PC-3 (cell line): Measurements from ENCODE around the gene TANK. TPM values are rescaled to one million over a fixed set of nuclear protein-coding genes. Genes with fewer than 3 reads are reported as not detected.
A peak's percentile ranks its signal among the peaks of the same experiment; 100 is the strongest.

Experiments
- ATAC-seq: fragments of 200-7000 bp; cut with Tn5 transposase; 2 replicates; pipeline ENCODE4 v1.9.1; 2020; ENCODE audit warnings: mild to moderate bottlenecking, moderate library complexity
- BruUV-seq: library from RNA; stranded (reverse); fragments of 400-500 nt; replicated peaks from 2 replicates; lab custom pipeline; 2021; lab: Mats Ljungman, UMichigan
- CTCF ChIA-PET: fragments of 300-600 bp; sonication (Branson Sonifier 250); formaldehyde crosslinking; loops from one replicate; lab custom pipeline; 2022; ENCODE audit warnings: antibody characterized with exemption; lab: Charles Lee
- POLR2A ChIA-PET: fragments of 300-600 bp; sonication (Branson Sonifier 250); formaldehyde crosslinking; loops from one replicate; lab custom pipeline; 2022; ENCODE audit warnings: antibody characterized with exemption; ENCODE audit not compliant: unreplicated experiment; lab: Charles Lee
- DNase-seq: peaks from one replicate; pipeline ENCODE4 v3.0.0-alpha.2; 2015
- H2AFZ ChIP-seq: fragments of 300-600 bp; sonication (generic); 2 replicates; pipeline ENCODE4 v1.6.0; 2016; ENCODE audit warnings: antibody characterized with exemption, low read length
- H3F3A ChIP-seq: fragments of 300-600 bp; sonication (generic); one replicate; pipeline ENCODE4 v1.6.0; 2017; ENCODE audit warnings: antibody characterized with exemption, low read length, control low read depth, mild to moderate bottlenecking; ENCODE audit not compliant: unreplicated experiment
- H3K27ac ChIP-seq: fragments of 300-600 bp; sonication (generic); 2 replicates; pipeline ENCODE4 v1.5.1; 2016; ENCODE audit warnings: mild to moderate bottlenecking, low read length
- H3K27me3 ChIP-seq: fragments of 300-600 bp; sonication (generic); 2 replicates; pipeline ENCODE4 v1.6.1; 2016; ENCODE audit warnings: low read length, mixed read lengths
- H3K36me3 ChIP-seq: fragments of 300-600 bp; sonication (generic); 2 replicates; pipeline ENCODE4 v1.6.1; 2016; ENCODE audit warnings: low read depth, mixed run types, low read length, mixed read lengths
- H3K4me1 ChIP-seq: fragments of 300-600 bp; sonication (generic); 2 replicates; pipeline ENCODE4 v1.5.1; 2016; ENCODE audit warnings: low read length; ENCODE audit not compliant: insufficient read depth
- H3K4me2 ChIP-seq: fragments of 300-600 bp; sonication (generic); 2 replicates; pipeline ENCODE4 v1.6.0; 2016; ENCODE audit warnings: low read length
- H3K4me3 ChIP-seq: fragments of 300-600 bp; sonication (generic); 2 replicates; pipeline ENCODE4 v1.5.1; 2016; ENCODE audit warnings: mild to moderate bottlenecking, low read length, mixed read lengths
- H3K79me2 ChIP-seq: fragments of 300-600 bp; sonication (generic); 2 replicates; pipeline ENCODE4 v1.6.1; 2017; ENCODE audit warnings: low read length, mixed read lengths
- H3K9ac ChIP-seq: fragments of 300-600 bp; sonication (generic); 2 replicates; pipeline ENCODE4 v1.6.0; 2016; ENCODE audit warnings: mild to moderate bottlenecking, low read length
- H3K9me2 ChIP-seq: fragments of 300-600 bp; sonication (generic); replicated peaks from 2 replicates; pipeline ENCODE4 v1.6.1; 2016; ENCODE audit warnings: mixed run types, low read length, mixed read lengths
- H3K9me3 ChIP-seq: fragments of 300-600 bp; sonication (generic); 2 replicates; pipeline ENCODE4 v1.6.1; 2016; ENCODE audit warnings: low read length, mixed read lengths
- H4K20me1 ChIP-seq: fragments of 300-600 bp; sonication (generic); 2 replicates; pipeline ENCODE4 v1.6.1; 2016; ENCODE audit warnings: low read length, mixed read lengths
- EZH2 ChIP-seq: fragments of 300-600 bp; sonication (generic); IDR thresholded peaks from one replicate; pipeline ENCODE4 v1.6.1; 2017; ENCODE audit warnings: antibody characterized with exemption, mild to moderate bottlenecking, low read length; ENCODE audit not compliant: unreplicated experiment
- EZH2phosphoT487 ChIP-seq: fragments of 300-600 bp; sonication (generic); IDR thresholded peaks from 2 replicates; pipeline ENCODE4 v1.6.1; 2018; ENCODE audit warnings: mild to moderate bottlenecking, antibody characterized with exemption, low read length, borderline replicate concordance
- intact Hi-C: fragments of 100-400 bp; cut with micrococcal nuclease; formaldehyde crosslinking; loops from 2 replicates; pipeline ENCODE4 v1.9.0; 2023
- total RNA-seq: library from RNA; depleted of rRNA; stranded (reverse); fragments of >200 nt; gene quantifications from 2 replicates; pipeline ENCODE4 v1.2.3, GENCODE V29; 2014
- TF ChIP-seq, protein P1 (sequence below): fragments of 300-600 bp; sonication (generic); conservative IDR thresholded peaks from 2 replicates; pipeline ENCODE4 v1.5.1; 2017; ENCODE audit warnings: antibody characterized with exemption, low read depth, mild to moderate bottlenecking, low read length

Gene TANK
- total RNA-seq, 1 experiment from 2014 or later = 23.7 TPM

DNA sequence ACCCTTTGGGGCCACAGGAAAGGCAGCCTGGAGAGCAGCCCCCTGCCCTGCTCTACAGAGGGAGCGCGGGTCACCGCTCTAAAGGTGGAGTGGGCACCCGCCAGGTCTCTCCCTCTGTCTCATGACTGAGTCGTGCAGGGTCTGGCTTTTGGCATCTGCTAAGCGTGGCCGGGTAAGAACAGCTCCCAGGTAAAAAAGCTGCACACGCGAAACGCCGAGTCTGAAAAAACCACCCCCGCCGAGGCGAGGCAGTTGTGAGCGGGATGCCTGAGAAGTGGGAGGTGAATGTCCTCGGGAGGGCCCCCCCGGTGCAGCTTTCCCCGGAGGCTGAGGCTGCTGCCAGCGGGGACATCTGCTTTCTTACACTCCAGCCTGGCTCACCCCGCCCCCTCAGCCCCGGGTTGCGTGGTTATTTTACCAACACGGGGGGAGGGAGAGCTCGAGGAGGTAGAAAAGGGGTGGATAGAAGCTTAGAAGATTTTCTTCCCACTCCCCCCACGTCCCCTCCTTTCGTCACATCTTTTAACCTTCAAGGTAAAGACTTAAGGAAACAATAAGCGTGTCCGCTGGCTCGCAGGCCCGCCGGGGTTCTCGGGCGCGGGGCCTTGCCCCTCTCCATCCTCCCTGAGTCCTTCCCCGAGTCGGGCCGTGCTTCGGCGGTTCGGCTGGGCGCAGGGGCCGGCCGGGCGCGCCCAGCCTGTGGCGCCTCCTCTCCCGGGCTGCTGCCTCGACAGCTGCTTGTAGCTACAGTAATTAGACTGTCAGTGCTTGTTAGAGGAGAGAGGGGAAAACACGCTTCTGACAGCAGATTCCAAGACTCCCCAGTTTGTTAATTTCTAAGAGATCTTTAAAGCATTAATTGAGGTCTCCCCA, 77.4 kb downstream of the TANK start:
- no peaks in the 10 kb centered on the region for H3K9me2 ChIP-seq
- intact Hi-C loops = no loop called here
- peaks cover 16% of the 10 kb centered on the region for H3K4me1 ChIP-seq
- H2AFZ ChIP-seq = peak overlapping the region; percentile 97
- CTCF ChIA-PET = no interaction called here
- H3K27ac ChIP-seq = peak overlapping the region; percentile 30
- DNase-seq = peak; percentile 40
- peak; percentile 57 for ATAC-seq
- H3K4me3 ChIP-seq = peak overlapping the region; percentile 72
- POLR2A ChIA-PET = interaction anchor here (0.6 to 0.7 kb wide), 2 partner anchors 9 to 1717 kb away, joined by 3 to 10 read pairs; no protein-coding TSS in a partner anchor
- no peaks in the 10 kb centered on the region for H3K27me3 ChIP-seq
- peak overlapping the region; percentile 93 for H3K4me2 ChIP-seq
- peaks cover 5% of the 10 kb centered on the region for H3F3A ChIP-seq
- no peaks in the 10 kb centered on the region for H3K79me2 ChIP-seq
- H4K20me1 ChIP-seq = no peaks in the 10 kb centered on the region
- no peaks in the 10 kb centered on the region for H3K9me3 ChIP-seq
- no peak for TF ChIP-seq EZH2phosphoT487
- no peak for TF ChIP-seq EZH2
- TF ChIP-seq, protein P1, sequence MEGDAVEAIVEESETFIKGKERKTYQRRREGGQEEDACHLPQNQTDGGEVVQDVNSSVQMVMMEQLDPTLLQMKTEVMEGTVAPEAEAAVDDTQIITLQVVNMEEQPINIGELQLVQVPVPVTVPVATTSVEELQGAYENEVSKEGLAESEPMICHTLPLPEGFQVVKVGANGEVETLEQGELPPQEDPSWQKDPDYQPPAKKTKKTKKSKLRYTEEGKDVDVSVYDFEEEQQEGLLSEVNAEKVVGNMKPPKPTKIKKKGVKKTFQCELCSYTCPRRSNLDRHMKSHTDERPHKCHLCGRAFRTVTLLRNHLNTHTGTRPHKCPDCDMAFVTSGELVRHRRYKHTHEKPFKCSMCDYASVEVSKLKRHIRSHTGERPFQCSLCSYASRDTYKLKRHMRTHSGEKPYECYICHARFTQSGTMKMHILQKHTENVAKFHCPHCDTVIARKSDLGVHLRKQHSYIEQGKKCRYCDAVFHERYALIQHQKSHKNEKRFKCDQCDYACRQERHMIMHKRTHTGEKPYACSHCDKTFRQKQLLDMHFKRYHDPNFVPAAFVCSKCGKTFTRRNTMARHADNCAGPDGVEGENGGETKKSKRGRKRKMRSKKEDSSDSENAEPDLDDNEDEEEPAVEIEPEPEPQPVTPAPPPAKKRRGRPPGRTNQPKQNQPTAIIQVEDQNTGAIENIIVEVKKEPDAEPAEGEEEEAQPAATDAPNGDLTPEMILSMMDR = no peak
- peak overlapping the region; percentile 68 for H3K9ac ChIP-seq
- BruUV-seq = TSS peak; percentile 40
- no peaks in the 10 kb centered on the region for H3K36me3 ChIP-seq

DNA sequence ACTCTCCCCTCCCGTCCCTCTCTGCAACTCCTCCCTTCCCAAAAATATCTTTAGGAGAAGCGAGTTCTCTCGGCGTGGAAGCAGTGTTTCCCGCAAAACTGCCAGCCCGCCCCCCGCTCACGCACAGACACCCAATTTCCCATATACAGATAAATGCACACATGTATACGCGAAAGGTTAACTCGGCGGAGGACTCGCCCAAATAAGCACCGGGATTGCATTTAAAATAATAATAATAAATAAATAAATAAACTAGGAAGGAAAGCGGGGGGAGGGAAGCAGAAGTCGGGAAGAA, 78.0 kb downstream of the TANK start:
- BruUV-seq = no TSS peak
- H3K9me3 ChIP-seq = no peaks in the 10 kb centered on the region
- no peaks in the 10 kb centered on the region for H3K36me3 ChIP-seq
- H3F3A ChIP-seq = peaks cover 5% of the 10 kb centered on the region
- TF ChIP-seq, protein P1 = no peak
- TF ChIP-seq EZH2phosphoT487 (no peak), EZH2 (no peak)
- DNase-seq (no peak), ATAC-seq (peak; percentile 1; the same call in 1 of the 2 replicates)
- peak overlapping the region; percentile 72 for H3K4me3 ChIP-seq
- H3K9me2 ChIP-seq = no peaks in the 10 kb centered on the region
- peak overlapping the region; percentile 93 for H3K4me2 ChIP-seq
- no peaks in the 10 kb centered on the region for H4K20me1 ChIP-seq
- H3K4me1 ChIP-seq = peaks cover 16% of the 10 kb centered on the region
- H2AFZ ChIP-seq = peak overlapping the region; percentile 97
- ChIA-PET CTCF (no interaction called here), POLR2A (no interaction called here)
- no peaks in the 10 kb centered on the region for H3K27me3 ChIP-seq
- intact Hi-C loops = no loop called here
- H3K79me2 ChIP-seq = no peaks in the 10 kb centered on the region
- 0 out of 2 replicates have a peak overlapping the region, but pooled peaks have one; percentile 30 for H3K27ac ChIP-seq
- peak overlapping the region; percentile 68 for H3K9ac ChIP-seq
